ENCODE data around the gene TRIM54. TPM values are rescaled to one million over a fixed set of nuclear protein-coding genes. Genes with fewer than 3 reads are reported as not detected.
"Not testable (repeated sequence)": the region's sequence is repeated elsewhere in the genome, so short reads cannot be mapped to it uniquely, and the experiment has no call there.

TRIM54 gene
- total RNA-seq, 1 experiment from 2014 or later, result 2.8 TPM

DNA sequence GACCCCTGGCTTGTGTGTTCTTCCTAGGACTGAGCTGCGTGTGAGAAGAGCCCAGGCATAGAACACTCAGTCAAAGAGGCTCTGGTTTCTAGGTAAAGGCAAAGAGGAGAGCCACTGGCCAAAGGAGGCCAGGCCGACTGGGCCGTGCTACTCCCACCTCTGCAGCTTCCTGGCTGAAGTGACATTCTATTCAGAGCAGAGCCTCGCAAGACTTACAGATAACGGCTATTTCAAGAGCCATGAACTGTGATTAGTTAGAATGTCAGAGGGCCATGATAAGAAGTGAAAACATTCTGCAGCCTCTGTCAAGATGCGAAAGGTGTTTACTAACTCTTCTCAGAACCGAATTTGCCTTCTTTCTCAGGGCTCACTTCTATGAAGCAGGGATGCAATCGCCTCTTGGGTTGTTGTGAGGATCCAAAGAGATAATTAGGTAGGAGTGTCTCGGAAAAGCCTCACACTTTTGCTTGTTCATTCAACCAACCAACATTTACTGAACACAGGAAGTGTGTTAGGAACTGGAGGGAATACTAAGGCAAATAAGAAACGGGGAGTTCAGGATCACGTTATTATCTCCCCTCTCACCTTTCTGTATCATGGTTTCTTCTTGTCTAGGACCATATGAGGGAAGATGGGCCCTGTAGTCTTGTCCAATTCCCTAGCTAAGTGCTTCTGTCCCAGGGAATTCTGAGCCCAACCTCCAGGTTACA is 10.4 kb upstream of the TRIM54 start:
- Histone ChIP-seq H3K36me3 (ENCODE audit: insufficient read depth, low read length, poor library complexity, severe bottlenecking) (no peaks in the 10 kb centered on the region), H3K4me3 (ENCODE audit: low read depth, low read length, poor library complexity, severe bottlenecking) (no peak overlapping the region), H3K9me3 (ENCODE audit: low read depth, low read length, poor library complexity, severe bottlenecking) (no peaks in the 10 kb centered on the region), H3K27me3 (replicated peaks; ENCODE audit: insufficient read depth, low read depth, low read length, poor library complexity) (no peaks in the 10 kb centered on the region), H3K27ac (ENCODE audit: low read depth, low read length, poor library complexity, severe bottlenecking) (no peak overlapping the region), H3K4me1 (ENCODE audit: insufficient read depth, low read length, poor library complexity, severe bottlenecking) (no peaks in the 10 kb centered on the region)
- DNase-seq (ENCODE audit: low spot score), result no peak
- TF ChIP-seq EZH2 (IDR thresholded peaks at IDR 0.05; ENCODE audit: borderline replicate concordance, low read depth, low read length, poor library complexity, severe bottlenecking), result no peak
- TF ChIP-seq, protein P1, sequence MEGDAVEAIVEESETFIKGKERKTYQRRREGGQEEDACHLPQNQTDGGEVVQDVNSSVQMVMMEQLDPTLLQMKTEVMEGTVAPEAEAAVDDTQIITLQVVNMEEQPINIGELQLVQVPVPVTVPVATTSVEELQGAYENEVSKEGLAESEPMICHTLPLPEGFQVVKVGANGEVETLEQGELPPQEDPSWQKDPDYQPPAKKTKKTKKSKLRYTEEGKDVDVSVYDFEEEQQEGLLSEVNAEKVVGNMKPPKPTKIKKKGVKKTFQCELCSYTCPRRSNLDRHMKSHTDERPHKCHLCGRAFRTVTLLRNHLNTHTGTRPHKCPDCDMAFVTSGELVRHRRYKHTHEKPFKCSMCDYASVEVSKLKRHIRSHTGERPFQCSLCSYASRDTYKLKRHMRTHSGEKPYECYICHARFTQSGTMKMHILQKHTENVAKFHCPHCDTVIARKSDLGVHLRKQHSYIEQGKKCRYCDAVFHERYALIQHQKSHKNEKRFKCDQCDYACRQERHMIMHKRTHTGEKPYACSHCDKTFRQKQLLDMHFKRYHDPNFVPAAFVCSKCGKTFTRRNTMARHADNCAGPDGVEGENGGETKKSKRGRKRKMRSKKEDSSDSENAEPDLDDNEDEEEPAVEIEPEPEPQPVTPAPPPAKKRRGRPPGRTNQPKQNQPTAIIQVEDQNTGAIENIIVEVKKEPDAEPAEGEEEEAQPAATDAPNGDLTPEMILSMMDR (conservative IDR thresholded peaks at IDR 0.05; ENCODE audit: low read depth, low read length), result no peak
- ChIA-PET CTCF (no interaction called here), POLR2A (ENCODE audit: low non-redundant PET) (no interaction called here)
- intact Hi-C loops (cut with micrococcal nuclease; ENCODE audit: unreplicated experiment), result no loop called here
- BruUV-seq (replicated peaks), result no TSS peak

DNA sequence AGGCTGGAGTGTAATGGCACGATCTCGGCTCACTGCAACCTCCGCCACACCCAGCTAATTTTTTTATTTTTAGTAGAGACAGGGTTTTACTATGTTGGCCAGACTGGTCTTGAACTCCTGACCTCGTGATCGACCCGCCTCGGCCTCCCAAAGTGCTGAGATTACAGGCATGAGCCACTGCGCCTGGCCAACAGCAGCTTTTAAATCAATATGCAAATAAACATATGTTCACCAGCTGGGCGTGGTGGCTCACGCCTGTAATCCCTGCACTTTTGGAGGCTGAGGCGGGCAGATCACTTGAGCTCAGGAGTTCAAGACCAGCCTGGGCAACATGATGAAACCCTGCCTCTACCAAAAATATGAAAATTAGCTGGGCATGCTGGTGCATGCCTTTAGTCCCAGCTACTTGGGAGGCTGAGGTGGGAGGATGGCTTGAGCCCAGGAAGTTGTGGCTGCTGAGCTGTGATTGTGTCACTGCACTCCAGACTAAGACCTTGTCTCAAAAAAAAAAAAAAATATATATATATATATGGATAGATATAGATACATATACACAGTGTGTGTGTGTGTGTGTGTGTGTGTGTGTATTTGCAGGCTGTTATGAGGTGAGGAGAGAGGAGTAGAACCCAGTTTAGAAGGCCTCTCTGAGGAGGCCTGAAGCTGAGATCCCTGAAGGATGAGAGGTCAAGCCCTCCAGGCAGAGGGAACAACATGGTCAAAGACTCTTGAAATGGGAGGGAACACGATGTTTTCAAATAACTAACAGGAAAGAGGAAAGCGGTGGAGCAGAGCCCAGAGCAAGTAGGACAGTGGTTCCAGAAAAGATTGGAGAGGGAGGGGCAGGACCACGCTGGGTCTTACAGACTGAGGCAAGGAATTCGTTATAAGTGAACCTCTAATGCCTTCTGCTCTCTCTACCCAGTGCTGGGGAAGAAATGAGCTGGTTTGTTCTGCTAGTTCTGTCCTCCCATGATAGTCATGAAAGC is 9.4 kb upstream of the TRIM54 start:
- CTCF ChIA-PET, result interaction anchor here (0.6 kb wide), 2 partner anchors 42 to 53 kb away, joined by 3 to 4 read pairs; no protein-coding TSS in a partner anchor
- H3K4me1 ChIP-seq (ENCODE audit: insufficient read depth, low read length, poor library complexity, severe bottlenecking); H3K4me3 ChIP-seq (ENCODE audit: low read depth, low read length, poor library complexity, severe bottlenecking); DNase-seq (ENCODE audit: low spot score); BruUV-seq (replicated peaks); H3K9me3 ChIP-seq (ENCODE audit: low read depth, low read length, poor library complexity, severe bottlenecking); H3K36me3 ChIP-seq (ENCODE audit: insufficient read depth, low read length, poor library complexity, severe bottlenecking); H3K27me3 ChIP-seq (replicated peaks; ENCODE audit: insufficient read depth, low read depth, low read length, poor library complexity); H3K27ac ChIP-seq (ENCODE audit: low read depth, low read length, poor library complexity, severe bottlenecking); intact Hi-C loops (cut with micrococcal nuclease; ENCODE audit: unreplicated experiment): not testable (repeated sequence)
- POLR2A ChIA-PET (ENCODE audit: low non-redundant PET), result interaction anchor here (0.6 kb wide), 1 partner anchor 28 kb away, joined by 17 read pairs; no protein-coding TSS in a partner anchor

DNA sequence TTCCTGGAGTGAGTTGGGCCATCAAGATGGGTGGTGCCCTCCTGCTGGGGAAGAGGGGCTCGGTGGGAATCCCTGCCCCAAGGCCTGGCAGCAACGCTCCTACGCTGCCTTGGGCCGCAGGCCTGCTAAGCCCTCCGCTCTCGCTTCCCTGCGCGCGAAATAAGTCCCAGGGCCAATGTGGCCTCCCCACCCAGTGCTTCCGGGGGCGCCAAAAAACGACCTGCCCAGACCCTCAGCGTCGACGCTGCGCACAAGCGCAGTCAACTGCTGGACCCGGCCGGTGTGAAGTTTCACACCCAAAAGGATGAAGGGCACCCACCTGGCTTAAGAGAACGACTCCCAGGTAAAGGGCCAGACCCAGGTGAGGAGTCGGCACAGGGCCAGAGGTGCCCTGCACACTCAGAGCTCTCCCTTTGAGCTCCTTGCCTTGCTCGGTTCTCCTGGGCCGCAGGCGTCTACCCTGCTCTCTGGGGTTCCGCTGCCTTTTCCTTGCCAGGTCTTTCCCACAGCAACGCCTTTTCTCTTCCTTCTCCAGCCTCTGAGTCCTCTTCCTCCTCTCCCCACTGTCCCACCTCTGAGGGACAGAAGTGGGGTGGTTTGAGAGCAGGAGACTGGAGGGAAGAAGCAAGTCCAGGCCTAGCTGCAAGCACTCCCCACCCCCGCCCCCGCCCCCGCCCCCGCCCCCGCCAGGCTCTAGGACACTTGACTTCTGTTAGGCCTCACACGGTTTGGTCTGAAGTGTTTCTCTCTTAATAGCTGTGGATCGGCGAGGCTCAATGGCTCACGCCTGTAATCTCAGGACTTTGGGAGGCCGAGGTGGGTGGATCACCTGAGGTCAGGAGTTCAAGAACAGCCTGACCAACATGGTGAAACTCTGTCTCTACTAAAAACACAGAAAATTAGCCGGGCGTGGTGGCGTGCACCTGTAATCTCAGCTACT is 6.7 kb upstream of the TRIM54 start, which contains the start of gene DNAJC5G:
Gene DNAJC5G, plus strand, starts transcription at position 223 of the 940 bp plus-strand sequence. CDS start 1,296 bp downstream, outside the sequence.
- intact Hi-C loops (cut with micrococcal nuclease; ENCODE audit: unreplicated experiment), result no loop called here
- Histone ChIP-seq H3K27me3 (replicated peaks; ENCODE audit: insufficient read depth, low read depth, low read length, poor library complexity) (no peaks in the 10 kb centered on the region), H3K4me3 (ENCODE audit: low read depth, low read length, poor library complexity, severe bottlenecking) (no peak within 1 kb of the TSS), H3K27ac (ENCODE audit: low read depth, low read length, poor library complexity, severe bottlenecking) (no peak within 1 kb of the TSS), H3K4me1 (ENCODE audit: insufficient read depth, low read length, poor library complexity, severe bottlenecking) (peaks cover 3% of the 10 kb centered on the region), H3K36me3 (ENCODE audit: insufficient read depth, low read length, poor library complexity, severe bottlenecking) (no peaks in the 10 kb centered on the region), H3K9me3 (ENCODE audit: low read depth, low read length, poor library complexity, severe bottlenecking) (no peaks in the 10 kb centered on the region)
- ChIA-PET CTCF (no interaction called here), POLR2A (ENCODE audit: low non-redundant PET) (interaction anchor here (0.7 kb wide), 1 partner anchor 1023 kb away, joined by 5 read pairs; no protein-coding TSS in a partner anchor)
- TF ChIP-seq, protein P1 (conservative IDR thresholded peaks at IDR 0.05; ENCODE audit: low read depth, low read length), result no peak
- no peak for TF ChIP-seq EZH2 (IDR thresholded peaks at IDR 0.05; ENCODE audit: borderline replicate concordance, low read depth, low read length, poor library complexity, severe bottlenecking)
- no peak for DNase-seq (ENCODE audit: low spot score)
- no TSS peak for BruUV-seq (replicated peaks)

Measured in A673 (cell line).